Spleen (tissue), 7 donors: Measurements from ENCODE around the gene UNC13C.

Experiments
- CTCF ChIP-seq, 11 experiments: fragments of 200-600 bp in 7 of 11; fragments of 450-650 bp in 4 of 11; sonication (generic) in 4 of 11; IDR thresholded peaks in 8 of 11; conservative IDR thresholded peaks in 3 of 11; 1 replicate in 7 of 11; 2 replicates in 4 of 11; pipeline versions ENCODE4 v1.4.0 to v1.8.0; 2016 to 2021; ENCODE audit warnings: antibody characterized with exemption in 11 of 11, inconsistent platforms in 4 of 11, mild to moderate bottlenecking in 1 of 11
- POLR2A ChIP-seq, 3 donors: fragments of 450-650 bp; IDR thresholded peaks; one replicate each; pipeline ENCODE4 v1.5.1; 2017; ENCODE audit warnings: antibody characterized with exemption in 3 of 3, mild to moderate bottlenecking in 1 of 3
- POLR2AphosphoS5 ChIP-seq, 3 donors: sonication (generic); formaldehyde crosslinking; IDR thresholded peaks; one replicate each; pipeline ENCODE4 v1.5.1; 2017; ENCODE audit warnings: antibody characterized with exemption in 3 of 3
- donor health status: DM: no; HTN: no; CAD: no; lungs with moderate emphysema.
- donor health status: DM: no; HTN: no; CAD: no.
- donor health status: DM: no; HTN: no; CAD: no.

GRCh38 chr15:54109014-54109413 is 130.8 kb downstream of the UNC13C start:
- TF ChIP-seq CTCF (IDR thresholded peaks at IDR 0.05 in 8 of 11, conservative IDR thresholded peaks at IDR 0.05 in 3 of 11) = no peak
- no peak for TF ChIP-seq POLR2A (IDR thresholded peaks at IDR 0.05)
- no peak for TF ChIP-seq POLR2AphosphoS5 (IDR thresholded peaks at IDR 0.05)
